GM06990 (cell line): ENCODE results near the gene CKS1B.
"Not testable (repeated sequence)": the region's sequence is repeated elsewhere in the genome, so short reads cannot be mapped to it uniquely, and the experiment has no call there.

Experiments used
- DNase-seq: peaks from one replicate; pipeline ENCODE4 v3.0.0-alpha.2; 2011; ENCODE audit not compliant: insufficient read length; ENCODE audit errors: extremely low read depth
- H3K27me3 ChIP-seq: replicated peaks from 2 replicates; pipeline ENCODE4 v1.6.0; 2011; ENCODE audit warnings: low read length; ENCODE audit not compliant: control insufficient read depth, insufficient read depth
- H3K36me3 ChIP-seq: 2 replicates; pipeline ENCODE4 v1.5.1; 2011; ENCODE audit warnings: low read length; ENCODE audit not compliant: control insufficient read depth, insufficient read depth
- H3K4me3 ChIP-seq: replicated peaks from 2 replicates; pipeline ENCODE4 v1.5.1; 2011; ENCODE audit warnings: low read depth, mild to moderate bottlenecking, control low read depth, low read length
- TF ChIP-seq, protein P1 (sequence below): IDR thresholded peaks from 2 replicates; pipeline ENCODE4 v1.5.1; 2011; ENCODE audit warnings: low read length, control low read depth, mild to moderate bottlenecking, inconsistent platforms; ENCODE audit not compliant: insufficient read depth, poor library complexity, severe bottlenecking

CKS1B gene

DNA sequence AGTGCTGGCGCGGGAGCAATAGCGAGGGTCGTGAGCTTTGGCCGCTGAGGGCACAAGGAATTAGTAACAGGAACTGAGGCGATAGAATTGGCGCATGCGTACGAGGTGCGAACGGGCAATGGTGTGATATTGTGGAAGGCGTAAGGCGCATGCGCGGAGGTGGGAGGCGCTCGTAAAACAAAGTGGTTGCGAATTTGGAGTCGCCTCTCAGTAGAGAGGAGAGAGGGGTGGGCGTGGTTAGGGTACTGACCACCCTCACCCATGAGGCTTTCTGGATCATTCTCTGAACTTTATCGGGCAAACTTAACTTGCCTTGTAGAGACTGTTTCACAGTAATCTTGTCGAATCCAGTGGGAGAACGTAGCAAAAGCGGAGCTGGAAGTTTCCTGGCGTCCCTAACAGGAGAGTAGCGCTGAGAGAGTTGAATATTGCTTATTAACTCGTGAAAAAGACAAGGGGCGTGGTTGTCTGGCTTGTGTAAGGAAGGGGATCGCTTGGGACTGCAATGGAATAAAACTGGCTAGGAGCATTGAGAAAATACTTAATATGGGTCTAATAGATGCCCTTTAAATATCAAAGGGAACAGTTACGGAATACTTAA is 427 bp downstream of the CKS1B start:
- DNase-seq: peak; percentile 94
- Histone ChIP-seq H3K36me3 (no peaks in the 10 kb centered on the region; the same call in none of the 2 replicates), H3K27me3 (no peaks in the 10 kb centered on the region), H3K4me3 (peak overlapping the region; percentile 68)
- TF ChIP-seq, protein P1, sequence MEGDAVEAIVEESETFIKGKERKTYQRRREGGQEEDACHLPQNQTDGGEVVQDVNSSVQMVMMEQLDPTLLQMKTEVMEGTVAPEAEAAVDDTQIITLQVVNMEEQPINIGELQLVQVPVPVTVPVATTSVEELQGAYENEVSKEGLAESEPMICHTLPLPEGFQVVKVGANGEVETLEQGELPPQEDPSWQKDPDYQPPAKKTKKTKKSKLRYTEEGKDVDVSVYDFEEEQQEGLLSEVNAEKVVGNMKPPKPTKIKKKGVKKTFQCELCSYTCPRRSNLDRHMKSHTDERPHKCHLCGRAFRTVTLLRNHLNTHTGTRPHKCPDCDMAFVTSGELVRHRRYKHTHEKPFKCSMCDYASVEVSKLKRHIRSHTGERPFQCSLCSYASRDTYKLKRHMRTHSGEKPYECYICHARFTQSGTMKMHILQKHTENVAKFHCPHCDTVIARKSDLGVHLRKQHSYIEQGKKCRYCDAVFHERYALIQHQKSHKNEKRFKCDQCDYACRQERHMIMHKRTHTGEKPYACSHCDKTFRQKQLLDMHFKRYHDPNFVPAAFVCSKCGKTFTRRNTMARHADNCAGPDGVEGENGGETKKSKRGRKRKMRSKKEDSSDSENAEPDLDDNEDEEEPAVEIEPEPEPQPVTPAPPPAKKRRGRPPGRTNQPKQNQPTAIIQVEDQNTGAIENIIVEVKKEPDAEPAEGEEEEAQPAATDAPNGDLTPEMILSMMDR: no peak

DNA sequence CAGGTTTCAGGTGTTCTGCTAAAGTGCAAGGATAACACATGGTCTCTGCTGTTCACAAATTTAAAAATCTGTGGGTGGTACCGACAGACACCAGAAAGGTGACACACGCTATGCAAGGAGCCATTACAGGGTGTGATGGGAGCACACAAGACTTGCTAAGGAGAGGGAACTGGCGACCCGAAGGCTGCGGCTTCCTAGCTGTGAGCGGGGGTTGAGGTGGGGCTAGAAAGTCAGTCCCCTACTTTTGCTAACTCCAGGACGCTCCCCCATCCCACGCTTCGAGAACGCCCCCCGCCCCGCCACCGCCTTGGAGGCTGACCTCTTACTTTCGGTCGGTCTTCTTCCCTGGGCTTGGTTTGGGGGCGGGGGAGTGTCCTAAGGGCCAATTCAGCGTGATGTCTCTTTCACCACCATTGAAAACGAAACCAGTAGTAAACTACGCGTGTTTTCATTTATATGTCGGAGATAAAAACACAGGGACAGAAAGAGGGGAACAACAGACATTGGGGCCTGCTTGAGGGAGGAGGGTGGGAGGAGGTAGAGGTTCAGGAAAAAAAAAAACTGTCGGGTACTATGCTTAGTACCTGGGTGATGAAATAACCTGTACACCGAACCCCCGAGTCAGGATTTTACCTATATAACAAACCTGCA is 1.1 kb downstream of the CKS1B start:
- H3K36me3 ChIP-seq: no peaks in the 10 kb centered on the region; the same call in none of the 2 replicates
- H3K27me3 ChIP-seq: no peaks in the 10 kb centered on the region
- TF ChIP-seq, protein P1: no peak
- DNase-seq: peak; percentile 77
- H3K4me3 ChIP-seq: peak overlapping the region; percentile 68

DNA sequence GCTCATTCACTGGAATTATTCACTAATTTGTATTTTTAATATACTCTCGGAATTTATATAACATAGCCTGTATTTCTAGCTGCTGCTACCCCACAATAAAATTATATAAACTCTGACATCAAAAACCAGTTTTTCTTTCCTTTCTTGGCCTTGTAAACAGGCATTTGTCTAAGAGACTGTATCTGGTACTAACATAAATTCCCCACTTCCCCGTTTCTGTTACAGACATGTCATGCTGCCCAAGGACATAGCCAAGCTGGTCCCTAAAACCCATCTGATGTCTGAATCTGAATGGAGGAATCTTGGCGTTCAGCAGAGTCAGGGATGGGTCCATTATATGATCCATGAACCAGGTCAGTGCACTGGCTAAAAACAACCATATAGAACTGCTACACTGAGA is 3.3 kb downstream of the CKS1B start:
- DNase-seq, H3K27me3 ChIP-seq, H3K36me3 ChIP-seq, H3K4me3 ChIP-seq: not testable (repeated sequence)

DNA sequence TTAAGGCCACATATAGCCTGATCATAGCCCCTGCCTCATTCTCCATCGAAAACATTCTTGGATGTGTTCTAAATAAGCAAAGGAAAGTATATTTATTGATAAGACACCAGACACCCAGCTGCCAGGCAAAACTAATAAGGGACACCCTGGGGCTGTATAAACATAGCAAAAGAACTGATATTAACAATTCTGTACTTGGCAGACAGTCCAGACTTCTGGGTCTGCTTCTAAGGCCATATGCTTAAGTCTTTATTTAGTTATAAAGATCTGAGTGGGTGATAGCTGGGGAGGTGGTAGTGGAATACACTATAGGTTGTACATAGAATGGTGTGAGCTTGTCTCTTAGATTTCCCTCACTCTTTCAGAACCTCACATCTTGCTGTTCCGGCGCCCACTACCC is 3.9 kb downstream of the CKS1B start:
- Histone ChIP-seq H3K36me3 (no peaks in the 10 kb centered on the region; the same call in 1 of the 2 replicates), H3K27me3 (no peaks in the 10 kb centered on the region), H3K4me3 (no peak overlapping the region)
- TF ChIP-seq, protein P1: no peak
- no peak for DNase-seq

DNA sequence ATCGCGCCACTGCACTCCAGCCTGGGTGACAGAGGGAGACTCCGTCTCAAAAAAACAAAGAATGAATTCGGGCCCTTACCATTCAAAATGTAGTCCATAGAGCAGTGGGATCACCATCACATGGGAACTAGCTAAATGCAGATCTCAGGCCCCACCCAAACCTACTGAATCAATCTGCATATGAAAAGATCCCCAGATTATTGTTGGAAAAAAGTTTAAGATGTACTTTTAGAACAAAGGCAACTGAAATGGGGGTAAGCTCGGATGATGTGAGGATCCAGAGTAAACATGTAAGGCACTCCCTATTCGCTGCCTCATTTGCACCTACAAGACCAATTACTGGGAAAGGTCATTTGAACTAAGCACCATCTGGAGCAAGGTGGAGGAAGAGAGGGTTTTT is 7.9 kb downstream of the CKS1B start:
- Histone ChIP-seq H3K27me3 (no peaks in the 10 kb centered on the region), H3K36me3 (no peaks in the 10 kb centered on the region; the same call in none of the 2 replicates), H3K4me3 (peak overlapping the region; percentile 43)
- TF ChIP-seq, protein P1: no peak
- no peak for DNase-seq

DNA sequence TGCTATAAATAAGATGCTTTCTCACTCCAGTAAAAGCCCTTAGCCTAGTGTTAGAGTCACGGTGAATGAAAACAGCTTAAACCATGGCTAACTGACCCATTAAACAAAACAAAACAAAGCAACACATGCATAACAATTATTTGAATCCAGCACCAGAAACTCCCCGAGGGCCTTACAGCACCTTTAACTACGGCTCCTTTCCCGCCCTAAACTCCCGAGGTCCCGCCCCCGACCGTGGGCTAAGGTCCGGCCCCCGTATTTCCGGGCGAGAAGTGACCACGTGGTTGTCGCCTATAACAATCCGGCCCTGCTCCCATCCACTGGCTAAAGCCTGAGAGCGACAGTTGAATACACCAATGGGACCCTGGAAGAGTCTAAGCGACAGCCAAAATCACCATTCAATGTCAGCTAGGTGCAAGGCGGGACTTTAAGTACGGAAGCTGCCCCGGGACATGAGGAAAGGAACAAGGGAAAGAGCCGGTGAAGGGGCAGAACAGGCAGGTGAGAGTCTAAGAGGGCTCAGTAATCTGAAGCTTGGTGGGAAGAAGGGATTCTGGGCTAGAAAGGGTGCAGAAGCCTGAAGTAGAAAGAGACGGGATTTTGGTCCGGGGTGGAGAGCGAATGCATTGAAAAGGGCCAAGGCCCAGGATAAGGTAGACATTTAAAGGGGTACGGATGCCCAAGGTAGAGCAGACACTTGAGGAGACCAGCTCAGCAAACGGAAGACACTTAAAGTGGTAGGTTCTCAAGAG is 8.6 kb downstream of the CKS1B start, which contains the start of gene FLAD1:
FLAD1 (plus strand) TSS at position 448 of the 752 bp plus-strand sequence. CDS start 351 bp downstream, outside the sequence.
- peak; percentile 95 for DNase-seq
- peaks cover 5% of the 10 kb centered on the region for H3K36me3 ChIP-seq
- no peaks in the 10 kb centered on the region for H3K27me3 ChIP-seq
- TF ChIP-seq, protein P1: no peak
- peak within 1 kb of the TSS; percentile 70 for H3K4me3 ChIP-seq
